Natural killer cell (primary cell): ENCODE results near the gene WIPF3. TPM values are rescaled to one million over a fixed set of nuclear protein-coding genes. Genes with fewer than 3 reads are reported as not detected.

Source experiments
- ATAC-seq, 3 donors: fragments of 150-1000 bp in 2 of 3; fragments of 200-7000 bp in 1 of 3; cut with Tn5 transposase; 1 replicate in 1 of 3; 2 replicates in 2 of 3; pipeline ENCODE4 v1.10.0; 2021; ENCODE audit warnings: mild to moderate bottlenecking in 2 of 3, moderate library complexity in 2 of 3
- DNase-seq, 2 donors: peaks; one replicate each; pipeline versions ENCODE4 v3.0.0 to v3.0.0-alpha.2; 2013 to 2021; ENCODE audit warnings: mixed read lengths in 1 of 2
- H3K27ac ChIP-seq: one replicate; pipeline ENCODE4 v1.5.1; 2013; ENCODE audit warnings: mild to moderate bottlenecking, low read length
- H3K27me3 ChIP-seq: one replicate; pipeline ENCODE4 v1.6.1; 2013; ENCODE audit warnings: low read length; ENCODE audit not compliant: control insufficient read depth, insufficient read depth
- H3K36me3 ChIP-seq: one replicate; pipeline ENCODE4 v1.6.1; 2013; ENCODE audit warnings: low read length; ENCODE audit not compliant: control insufficient read depth, insufficient read depth
- H3K4me1 ChIP-seq: one replicate; pipeline ENCODE4 v1.6.1; 2013; ENCODE audit warnings: low read length; ENCODE audit not compliant: control insufficient read depth, insufficient read depth
- H3K4me3 ChIP-seq: one replicate; pipeline ENCODE4 v1.5.1; 2013; ENCODE audit warnings: low read length
- H3K9me3 ChIP-seq: one replicate; pipeline ENCODE4 v1.6.1; 2013; ENCODE audit warnings: low read length; ENCODE audit not compliant: control insufficient read depth, insufficient read depth
- H3K27ac Mint-ChIP-seq, 2 donors: one replicate each; pipeline ENCODE4 v1.8.0; 2022; ENCODE audit warnings: mild to moderate bottlenecking in 2 of 2, mixed read lengths in 2 of 2, moderate library complexity in 1 of 2
- H3K27me3 Mint-ChIP-seq, 2 donors: one replicate each; pipeline ENCODE4 v1.8.0; 2022; ENCODE audit warnings: low read depth in 2 of 2, mixed read lengths in 2 of 2
- H3K36me3 Mint-ChIP-seq: one replicate; pipeline ENCODE4 v1.8.0; 2022; ENCODE audit warnings: mixed read lengths
- H3K4me1 Mint-ChIP-seq, 2 donors: one replicate each; pipeline ENCODE4 v1.8.0; 2022; ENCODE audit warnings: mixed read lengths in 2 of 2
- H3K4me3 Mint-ChIP-seq: one replicate; pipeline ENCODE4 v1.8.0; 2022; ENCODE audit warnings: mild to moderate bottlenecking, moderate library complexity, mixed read lengths
- H3K9me3 Mint-ChIP-seq, 2 donors: one replicate each; pipeline ENCODE4 v1.8.0; 2022; ENCODE audit warnings: mixed read lengths in 2 of 2
- WGBS: methylation state at CpG from one replicate; pipeline ENCODE4 v1.1.7; 2013; ENCODE audit warnings: missing lambda C conversion rate; ENCODE audit not compliant: insufficient coverage; 5-methylcytosine and 5-hydroxymethylcytosine counted together
- intact Hi-C: fragments of 100-400 bp; cut with micrococcal nuclease; formaldehyde crosslinking; loops from one replicate; pipeline ENCODE4 v1.14.2; 2022
- total RNA-seq, 4 donors: library from RNA; stranded (reverse); fragments of 120-200 nt in 1 of 4; gene quantifications; one replicate each; pipeline versions ENCODE4 v1.2.3 to v1.2.4, GENCODE V29; 2013 to 2022
- TF ChIP-seq, protein P1 (sequence below): fragments of 200-600 bp; IDR thresholded peaks from one replicate; pipeline ENCODE4 v1.8.0; 2022; ENCODE audit warnings: antibody characterized with exemption

The WIPF3 gene
- total RNA-seq, 3 donors from 2014 or later (not counting 1 experiment from before 2014, with no cell fraction given) = not detected

DNA sequence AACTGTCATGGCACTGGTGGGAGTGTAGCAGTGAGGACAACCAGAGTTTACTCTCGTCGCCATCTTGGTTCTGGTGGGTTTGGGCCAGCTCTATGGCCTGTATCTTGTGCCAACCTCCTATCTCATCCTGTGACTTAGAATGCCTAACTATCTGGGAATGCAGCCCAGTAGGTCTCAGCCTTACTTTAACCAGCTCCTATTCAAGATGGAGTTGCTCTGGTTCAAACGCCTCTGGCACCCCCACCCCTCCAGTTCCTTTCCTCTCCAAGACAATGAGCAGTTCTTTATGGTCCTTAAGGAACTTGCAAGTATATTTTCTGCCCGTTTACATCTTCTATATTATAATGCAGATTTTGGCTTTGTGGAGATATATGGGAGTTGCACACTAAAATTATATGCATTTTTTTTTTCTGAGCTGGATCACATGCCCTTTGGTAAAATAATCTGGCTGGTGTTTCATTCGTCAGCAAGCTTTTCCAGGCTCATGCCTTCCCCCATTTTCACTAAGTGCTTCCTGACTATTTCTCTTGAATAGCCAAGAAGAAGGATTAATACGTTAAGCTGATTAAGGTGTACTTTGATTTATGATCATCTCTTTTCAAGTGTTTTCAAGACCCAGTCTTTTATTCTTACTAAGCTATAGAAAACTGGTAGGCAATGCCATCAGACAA lies 11.2 kb upstream of the WIPF3 start:
- Histone ChIP-seq H3K4me3 (no peak overlapping the region), H3K4me1 (no peaks in the 10 kb centered on the region), H3K36me3 (no peaks in the 10 kb centered on the region), H3K9me3 (no peaks in the 10 kb centered on the region), H3K27ac (no peak overlapping the region), H3K27me3 (no peaks in the 10 kb centered on the region)
- H3K27me3 Mint-ChIP-seq = peaks cover 0 to 13% of the 10 kb centered on the region in 2 donors
- H3K9me3 Mint-ChIP-seq = no peaks in the 10 kb centered on the region
- no peaks in the 10 kb centered on the region for H3K36me3 Mint-ChIP-seq
- ATAC-seq (no peak), DNase-seq (no peak)
- H3K4me1 Mint-ChIP-seq = no peaks in the 10 kb centered on the region
- intact Hi-C loops = no loop called here
- H3K27ac Mint-ChIP-seq = no peak overlapping the region
- H3K4me3 Mint-ChIP-seq = no peak overlapping the region
- WGBS = 81% methylated on average over 4 of the region's 6 CpGs
- TF ChIP-seq, protein P1, sequence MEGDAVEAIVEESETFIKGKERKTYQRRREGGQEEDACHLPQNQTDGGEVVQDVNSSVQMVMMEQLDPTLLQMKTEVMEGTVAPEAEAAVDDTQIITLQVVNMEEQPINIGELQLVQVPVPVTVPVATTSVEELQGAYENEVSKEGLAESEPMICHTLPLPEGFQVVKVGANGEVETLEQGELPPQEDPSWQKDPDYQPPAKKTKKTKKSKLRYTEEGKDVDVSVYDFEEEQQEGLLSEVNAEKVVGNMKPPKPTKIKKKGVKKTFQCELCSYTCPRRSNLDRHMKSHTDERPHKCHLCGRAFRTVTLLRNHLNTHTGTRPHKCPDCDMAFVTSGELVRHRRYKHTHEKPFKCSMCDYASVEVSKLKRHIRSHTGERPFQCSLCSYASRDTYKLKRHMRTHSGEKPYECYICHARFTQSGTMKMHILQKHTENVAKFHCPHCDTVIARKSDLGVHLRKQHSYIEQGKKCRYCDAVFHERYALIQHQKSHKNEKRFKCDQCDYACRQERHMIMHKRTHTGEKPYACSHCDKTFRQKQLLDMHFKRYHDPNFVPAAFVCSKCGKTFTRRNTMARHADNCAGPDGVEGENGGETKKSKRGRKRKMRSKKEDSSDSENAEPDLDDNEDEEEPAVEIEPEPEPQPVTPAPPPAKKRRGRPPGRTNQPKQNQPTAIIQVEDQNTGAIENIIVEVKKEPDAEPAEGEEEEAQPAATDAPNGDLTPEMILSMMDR = no peak

DNA sequence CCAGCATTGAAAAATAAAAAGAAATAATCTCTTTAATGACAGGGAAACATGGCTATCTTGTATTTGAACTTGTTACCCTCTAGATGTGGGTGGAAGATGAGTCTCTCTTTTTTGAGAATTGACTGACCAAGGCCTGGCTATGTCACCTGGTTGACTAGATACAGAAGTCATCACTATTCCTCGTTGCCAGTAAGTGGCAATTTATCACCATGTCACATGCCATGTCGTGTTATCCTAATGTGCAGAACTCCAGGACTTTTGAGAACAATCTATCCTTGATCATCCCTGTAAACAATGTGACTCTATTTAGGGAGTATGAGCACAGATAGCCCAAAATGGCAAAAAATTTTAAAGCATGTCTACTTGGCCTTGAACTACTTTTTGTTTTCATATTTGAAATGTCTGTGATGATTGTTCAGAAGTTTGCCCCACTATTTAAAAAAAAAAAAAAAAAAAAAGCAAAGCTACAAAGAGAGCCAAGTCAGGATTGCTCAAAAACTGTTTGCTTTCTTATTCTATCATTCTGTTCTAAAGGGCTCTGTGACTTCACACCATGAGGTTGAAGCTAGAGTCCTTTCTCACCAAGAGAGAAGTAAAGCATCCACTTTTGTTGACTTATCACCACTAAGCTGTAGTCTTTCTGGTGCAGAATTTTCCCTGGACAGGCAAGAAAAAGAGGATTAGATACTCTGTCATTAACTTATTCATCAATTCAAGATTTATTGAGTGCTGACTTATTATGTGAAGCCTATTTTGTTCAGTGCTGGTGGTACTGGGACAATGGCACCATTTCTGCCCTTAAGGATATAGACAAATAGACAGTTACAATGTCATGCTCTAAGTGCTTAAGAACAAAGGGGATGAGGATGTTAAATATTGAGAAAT lies 10.4 kb upstream of the WIPF3 start:
- Histone ChIP-seq H3K4me1 (no peaks in the 10 kb centered on the region), H3K9me3 (no peaks in the 10 kb centered on the region), H3K27me3 (no peaks in the 10 kb centered on the region), H3K27ac (no peak overlapping the region), H3K4me3 (no peak overlapping the region), H3K36me3 (no peaks in the 10 kb centered on the region)
- 70% methylated on average over 2 of the region's 2 CpGs for WGBS
- Mint-ChIP-seq H3K36me3 (no peaks in the 10 kb centered on the region), H3K27me3 (peaks cover 3 to 17% of the 10 kb centered on the region in 2 donors), H3K4me3 (no peak overlapping the region), H3K27ac (no peak overlapping the region), H3K4me1 (no peaks in the 10 kb centered on the region), H3K9me3 (no peaks in the 10 kb centered on the region)
- ATAC-seq = no peak
- intact Hi-C loops = no loop called here
- TF ChIP-seq, protein P1 = no peak
- DNase-seq = no peak

DNA sequence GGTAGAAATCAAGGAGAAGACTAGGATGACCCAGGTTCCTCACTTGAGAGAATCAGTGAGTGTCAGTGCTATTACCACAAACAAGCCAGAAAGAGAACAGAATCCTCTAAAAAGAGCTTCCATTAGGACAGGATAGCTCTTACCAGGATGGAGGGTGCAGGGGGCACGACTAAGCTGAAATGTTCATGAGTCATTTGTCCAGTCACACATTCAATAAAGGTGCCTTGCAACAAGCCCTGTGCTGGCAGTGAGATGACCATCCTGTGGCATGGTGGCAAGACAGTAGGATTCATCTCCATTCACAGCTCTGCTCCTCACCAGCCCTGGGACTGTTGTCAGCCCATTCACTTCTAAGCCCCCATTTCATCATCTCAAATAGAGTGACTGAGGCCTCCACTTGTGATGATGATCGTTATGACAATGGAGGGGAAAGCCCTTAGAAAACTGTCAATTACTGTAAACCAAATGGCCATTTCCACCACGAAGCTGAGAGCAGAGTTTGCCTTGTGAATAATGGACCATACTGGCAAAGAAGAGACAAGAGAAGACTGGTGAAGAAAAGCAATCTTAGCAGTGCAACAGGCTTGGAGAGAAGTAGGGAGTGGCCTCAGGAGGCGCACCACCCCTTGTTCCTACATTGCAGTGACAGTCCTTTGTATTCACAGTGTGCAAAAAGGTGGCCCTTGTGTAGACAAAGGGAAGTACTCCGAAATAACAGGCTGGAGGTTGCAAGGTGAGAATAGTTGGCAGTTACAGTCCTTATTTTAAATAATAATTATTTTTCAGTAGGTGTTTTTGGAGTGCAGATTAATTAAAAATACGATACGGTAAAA lies 9.0 kb upstream of the WIPF3 start:
- ATAC-seq = no peak
- Mint-ChIP-seq H3K4me1 (no peaks in the 10 kb centered on the region), H3K4me3 (no peak overlapping the region)

More for the DNA sequence above, 9.0 kb upstream of the WIPF3 start:
- DNase-seq = no peak
- no peaks in the 10 kb centered on the region for H3K36me3 Mint-ChIP-seq
- Histone ChIP-seq H3K36me3 (no peaks in the 10 kb centered on the region), H3K4me1 (no peaks in the 10 kb centered on the region), H3K27ac (no peak overlapping the region), H3K27me3 (no peaks in the 10 kb centered on the region), H3K9me3 (no peaks in the 10 kb centered on the region), H3K4me3 (no peak overlapping the region)
- H3K27me3 Mint-ChIP-seq = peaks cover 17 to 23% of the 10 kb centered on the region in 2 donors
- no peaks in the 10 kb centered on the region for H3K9me3 Mint-ChIP-seq
- no peak overlapping the region for H3K27ac Mint-ChIP-seq
- intact Hi-C loops = no loop called here
- TF ChIP-seq, protein P1 = no peak
- WGBS = 79% methylated on average over 5 of the region's 7 CpGs
